Measurements from ENCODE around the gene WDFY1.

- TF ChIP-seq, protein P1, sequence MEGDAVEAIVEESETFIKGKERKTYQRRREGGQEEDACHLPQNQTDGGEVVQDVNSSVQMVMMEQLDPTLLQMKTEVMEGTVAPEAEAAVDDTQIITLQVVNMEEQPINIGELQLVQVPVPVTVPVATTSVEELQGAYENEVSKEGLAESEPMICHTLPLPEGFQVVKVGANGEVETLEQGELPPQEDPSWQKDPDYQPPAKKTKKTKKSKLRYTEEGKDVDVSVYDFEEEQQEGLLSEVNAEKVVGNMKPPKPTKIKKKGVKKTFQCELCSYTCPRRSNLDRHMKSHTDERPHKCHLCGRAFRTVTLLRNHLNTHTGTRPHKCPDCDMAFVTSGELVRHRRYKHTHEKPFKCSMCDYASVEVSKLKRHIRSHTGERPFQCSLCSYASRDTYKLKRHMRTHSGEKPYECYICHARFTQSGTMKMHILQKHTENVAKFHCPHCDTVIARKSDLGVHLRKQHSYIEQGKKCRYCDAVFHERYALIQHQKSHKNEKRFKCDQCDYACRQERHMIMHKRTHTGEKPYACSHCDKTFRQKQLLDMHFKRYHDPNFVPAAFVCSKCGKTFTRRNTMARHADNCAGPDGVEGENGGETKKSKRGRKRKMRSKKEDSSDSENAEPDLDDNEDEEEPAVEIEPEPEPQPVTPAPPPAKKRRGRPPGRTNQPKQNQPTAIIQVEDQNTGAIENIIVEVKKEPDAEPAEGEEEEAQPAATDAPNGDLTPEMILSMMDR (IDR thresholded peaks at IDR 0.05; ENCODE audit: low read depth, low read length, poor library complexity, severe bottlenecking), result no peak
- TF ChIP-seq EZH2phosphoT487 (IDR thresholded peaks at IDR 0.05; ENCODE audit: borderline replicate concordance, low read length), result no peak
These were observed 9.3 kb upstream of the WDFY1 start for GRCh38 chr2:223954401-223954800.
